ENCODE measurements around the gene TRMT112. TPM values are rescaled to one million over a fixed set of nuclear protein-coding genes. Genes with fewer than 3 reads are reported as not detected.

The TRMT112 gene
- total RNA-seq = 318 and 364 TPM in 2 replicates

GRCh38 chr11:64317325-64317960 is at the start of gene TRMT112:
TSS of gene TRMT112 (minus strand) at chr11:64317559. CDS start at chr11:64317526, 33 bp downstream.

DNA sequence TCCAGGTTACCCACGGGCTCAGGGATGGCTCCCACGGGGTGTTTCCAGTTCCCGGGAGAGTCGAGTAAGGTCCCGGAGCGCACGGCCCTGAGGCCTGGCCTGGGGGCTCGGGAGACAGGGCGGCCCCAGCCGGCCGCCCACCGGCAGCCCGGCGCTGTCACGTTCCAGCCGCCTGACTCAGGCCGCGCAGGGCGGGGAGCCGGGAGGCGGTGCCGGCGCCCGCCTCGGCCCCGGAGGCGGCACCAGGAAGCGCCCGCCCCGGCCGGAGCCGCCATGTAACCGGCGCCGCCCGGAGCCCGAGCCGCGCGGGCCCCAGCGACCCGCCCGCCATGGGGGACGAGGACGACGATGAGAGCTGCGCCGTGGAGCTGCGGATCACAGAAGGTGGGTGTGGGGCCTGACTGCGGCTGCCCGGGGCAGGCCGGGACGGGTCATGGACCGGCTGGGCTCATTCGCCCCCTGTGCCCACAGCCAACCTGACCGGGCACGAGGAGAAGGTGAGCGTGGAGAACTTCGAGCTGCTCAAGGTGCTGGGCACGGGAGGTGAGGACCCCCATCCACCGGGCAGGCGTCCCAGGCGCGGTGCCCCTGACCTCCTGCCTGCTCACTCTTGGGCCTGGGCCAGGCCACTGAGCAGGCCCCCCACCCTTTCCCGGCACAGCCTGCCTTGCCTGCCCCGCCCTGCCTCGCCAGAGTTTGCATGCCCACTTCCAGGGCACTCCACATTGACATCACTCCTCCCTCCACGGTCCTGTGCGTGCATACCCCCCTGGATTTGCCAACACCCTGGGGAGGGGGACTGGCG is 41.8 kb upstream of the TRMT112 start, which contains the start of gene RPS6KA4:
RPS6KA4 (plus strand) TSS at position 256 of the 805 bp plus-strand sequence; CDS start at position 330, 74 bp downstream.

GRCh38 chr11:64339754-64340408 is 22.5 kb upstream of the TRMT112 start, which contains the start of gene CCDC88B:
TSS of gene CCDC88B (plus strand) at chr11:64340204. CDS start at chr11:64340267, 63 bp downstream.

DNA sequence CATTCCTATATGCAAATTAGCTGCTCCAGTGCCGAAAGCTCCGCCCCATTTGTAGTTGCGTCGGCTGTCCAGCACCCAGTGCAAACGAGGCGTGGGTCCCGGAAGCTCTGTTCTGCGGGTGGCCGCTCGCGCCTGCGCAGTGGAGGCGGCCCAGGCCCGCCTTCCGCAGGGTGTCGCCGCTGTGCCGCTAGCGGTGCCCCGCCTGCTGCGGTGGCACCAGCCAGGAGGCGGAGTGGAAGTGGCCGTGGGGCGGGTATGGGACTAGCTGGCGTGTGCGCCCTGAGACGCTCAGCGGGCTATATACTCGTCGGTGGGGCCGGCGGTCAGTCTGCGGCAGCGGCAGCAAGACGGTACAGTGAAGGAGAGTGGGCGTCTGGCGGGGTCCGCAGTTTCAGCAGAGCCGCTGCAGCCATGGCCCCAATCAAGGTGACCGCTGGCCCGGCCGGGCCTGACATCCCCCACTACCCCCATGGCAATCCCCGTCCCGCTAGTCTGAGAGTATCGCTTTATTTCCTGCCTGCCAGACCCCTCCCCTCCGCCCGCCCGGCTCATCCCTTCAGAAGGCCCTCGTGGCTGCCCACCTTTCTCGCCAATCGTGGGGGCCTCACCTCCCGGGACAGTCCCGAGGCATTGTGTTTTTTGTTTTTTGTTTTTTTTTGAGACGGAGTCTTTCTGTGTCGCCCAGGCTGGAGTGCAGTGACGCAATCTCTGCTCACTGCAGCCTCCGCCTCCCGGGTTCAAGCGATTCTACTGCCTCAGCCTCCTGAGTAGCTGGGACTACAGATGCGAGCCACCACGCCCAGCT is 804 bp upstream of the TRMT112 start, which contains the start of gene PRDX5:
PRDX5 (plus strand) TSS at position 161 of the 805 bp plus-strand sequence; CDS start at position 256, 95 bp downstream.

DNA sequence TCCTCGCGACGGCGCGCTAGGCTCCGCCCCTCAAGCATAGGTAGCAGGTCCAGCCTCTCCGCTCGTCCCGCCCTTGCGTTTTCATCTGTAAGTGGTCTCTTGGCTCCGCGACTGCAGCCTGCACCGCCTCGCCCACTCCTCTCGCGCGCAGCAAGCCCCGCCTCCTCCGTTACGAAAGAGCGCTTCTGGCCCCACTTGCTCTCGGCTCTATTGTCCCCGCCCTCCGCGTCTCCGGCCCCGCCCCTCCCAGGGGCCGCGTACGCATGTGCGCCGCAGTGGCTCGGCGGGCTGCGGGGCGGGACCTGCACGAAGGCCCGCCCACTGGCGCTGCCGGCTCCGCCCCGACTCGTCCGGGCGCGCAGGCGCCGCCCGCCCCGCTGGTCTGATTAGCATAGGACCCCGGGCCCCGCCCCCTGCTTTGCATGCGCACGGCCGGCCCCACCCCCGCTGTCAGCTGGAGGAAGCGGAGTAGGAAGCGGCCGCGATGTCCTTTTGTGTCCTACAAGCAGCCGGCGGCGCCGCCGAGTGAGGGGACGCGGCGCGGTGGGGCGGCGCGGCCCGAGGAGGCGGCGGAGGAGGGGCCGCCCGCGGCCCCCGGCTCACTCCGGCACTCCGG is 12.2 kb downstream of the TRMT112 start, which contains the start of gene ESRRA:
ESRRA (plus strand) TSS at position 450 of the 616 bp plus-strand sequence. CDS start 1,656 bp downstream, outside the sequence.

DNA sequence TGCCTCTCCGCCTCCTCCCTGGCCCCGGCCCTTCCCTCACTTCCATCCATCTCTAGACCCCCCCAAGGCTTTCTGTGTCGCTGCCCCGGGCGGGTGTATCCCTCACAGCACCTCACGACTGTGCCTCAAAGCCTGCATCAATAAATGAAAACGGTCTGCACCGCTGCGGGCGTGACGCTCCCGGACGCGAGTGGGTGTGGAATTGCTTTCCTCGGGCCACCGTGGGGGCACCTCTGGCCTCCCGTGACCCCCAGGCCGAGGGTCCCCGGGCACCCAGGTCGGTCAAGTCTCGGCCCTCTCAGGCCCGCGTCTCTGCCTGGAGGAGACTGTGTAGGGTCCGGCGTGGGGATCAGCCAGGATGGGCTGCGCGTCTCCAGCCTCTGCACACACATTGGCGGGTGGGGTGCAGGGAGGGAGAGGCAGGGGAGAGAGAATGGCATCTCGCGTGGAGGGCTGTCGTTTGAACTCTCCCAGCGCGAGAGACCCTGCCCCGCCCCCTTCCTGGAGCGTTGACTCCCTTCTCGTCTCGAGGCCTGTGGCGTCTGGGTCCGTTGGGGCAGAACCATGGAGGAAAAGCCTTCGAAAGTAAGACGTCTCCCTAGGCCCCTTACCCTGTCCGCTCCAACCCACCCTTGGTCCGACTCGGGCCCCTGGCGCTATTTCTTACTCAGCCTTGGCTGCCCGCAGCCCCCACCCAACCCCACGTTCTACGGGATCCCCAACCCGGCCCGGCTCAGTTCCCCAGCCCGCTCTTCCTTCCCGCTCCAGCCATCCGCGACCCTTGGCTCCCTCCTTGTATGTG is 17.3 kb downstream of the TRMT112 start, which contains the start of gene CATSPERZ:
CATSPERZ (plus strand) TSS at position 512 of the 802 bp plus-strand sequence; CDS start at position 565, 53 bp downstream.

DNA sequence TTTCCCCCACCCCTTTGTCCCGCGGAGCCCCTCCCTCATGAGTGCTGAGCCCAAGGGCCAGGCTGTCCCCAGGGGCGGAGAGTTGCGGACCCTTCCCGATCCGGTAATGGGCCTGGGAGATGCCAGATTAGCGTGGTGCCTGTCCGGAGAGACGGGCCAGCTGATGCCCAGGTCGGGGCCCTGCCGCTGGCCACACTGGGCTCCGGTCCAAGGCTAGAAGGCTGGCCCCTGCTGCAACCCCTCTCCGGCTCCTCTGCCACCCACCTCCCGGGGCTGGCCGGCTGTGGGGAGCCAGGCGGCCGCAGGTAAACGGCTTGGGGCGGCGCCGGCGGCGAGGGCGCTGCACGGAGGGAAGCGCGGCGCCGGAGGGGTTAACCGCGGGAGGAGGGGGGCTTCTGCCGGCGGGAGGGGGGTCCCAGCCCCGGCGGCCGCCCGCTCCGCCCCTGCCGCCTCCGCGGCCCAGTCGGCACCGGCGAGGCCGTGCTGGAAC is 26.1 kb downstream of the TRMT112 start, which contains the start of gene KCNK4:
KCNK4 (plus strand) TSS at position 41 of the 490 bp plus-strand sequence. CDS start 1,717 bp downstream, outside the sequence.

GRCh38 chr11:64284962-64285884 is 32.1 kb downstream of the TRMT112 start, which contains the start of gene GPR137:
TSS of gene GPR137 (plus strand) at chr11:64285848. CDS start at chr11:64286525, 677 bp downstream.

GRCh38 chr11:64284048-64284961 is 33.1 kb downstream of the TRMT112 start, which contains the start of gene BAD:
TSS of gene BAD (minus strand) at chr11:64284665. CDS start at chr11:64284368, 297 bp downstream.

Other genes starting within 250 kb of the TRMT112 start
- gene MACROD1, start 151.4 kb downstream of the TRMT112 start, total RNA-seq = 18.4 and 41.7 TPM in 2 replicates
- 138 and 185 TPM in 2 replicates for gene STIP1, start 131.4 kb downstream of the TRMT112 start, total RNA-seq
- gene FERMT3, start 110.8 kb downstream of the TRMT112 start, total RNA-seq = 3.6 and 8.5 TPM in 2 replicates
- 64.4 and 82.9 TPM in 2 replicates for gene TRPT1, start 91.4 kb downstream of the TRMT112 start, total RNA-seq
- 39.0 and 63.1 TPM in 2 replicates for gene NUDT22, start 91.3 kb downstream of the TRMT112 start, total RNA-seq
- gene DNAJC4, start 87.0 kb downstream of the TRMT112 start, total RNA-seq = 18.0 and 40.4 TPM in 2 replicates
- 48.2 and 62.8 TPM in 2 replicates for gene VEGFB, start 83.0 kb downstream of the TRMT112 start, total RNA-seq
- 33.4 and 79.1 TPM in 2 replicates for gene FKBP2, start 76.5 kb downstream of the TRMT112 start, total RNA-seq
- gene PPP1R14B, start 70.6 kb downstream of the TRMT112 start, total RNA-seq = 78.9 and 300 TPM in 2 replicates
- gene PLCB3, start 66.0 kb downstream of the TRMT112 start, total RNA-seq = 22.6 and 29.1 TPM in 2 replicates
- 106 and 169 TPM in 2 replicates for gene BAD, start 32.9 kb downstream of the TRMT112 start, total RNA-seq
- 20.8 and 33.3 TPM in 2 replicates for gene GPR137, start 31.7 kb downstream of the TRMT112 start, total RNA-seq
- gene KCNK4, start 26.3 kb downstream of the TRMT112 start, total RNA-seq = not detected in 2 replicates
- not detected in 2 replicates for gene CATSPERZ, start 17.2 kb downstream of the TRMT112 start, total RNA-seq
- gene ESRRA, start 12.0 kb downstream of the TRMT112 start, total RNA-seq = 35.4 and 38.3 TPM in 2 replicates
- 293 and 486 TPM in 2 replicates for gene PRDX5, start 562 bp upstream of the TRMT112 start, total RNA-seq
- gene CCDC88B, start 22.6 kb upstream of the TRMT112 start, total RNA-seq = 1.0 and 1.8 TPM in 2 replicates
- gene RPS6KA4, start 41.6 kb upstream of the TRMT112 start, total RNA-seq = 23.2 and 38.4 TPM in 2 replicates
- not detected in 2 replicates for gene SLC22A11, start 238.4 kb upstream of the TRMT112 start, total RNA-seq

Data from epithelial cell of alveolus of lung (primary cell).